Erythroblast (primary cell): Measurements from ENCODE around the gene TTC13.

ENCODE experiments used
- DNase-seq, 2 experiments: peaks; one replicate each; lab custom pipeline; 2025; lab: John Stamatoyannopoulos, UW
- GATA1 ChIP-seq: IDR thresholded peaks from 2 replicates; pipeline ENCODE4 v1.6.1; 2011; ENCODE audit warnings: low read depth, mild to moderate bottlenecking, control low read depth, low read length, moderate library complexity
- POLR2A ChIP-seq: IDR thresholded peaks from 2 replicates; pipeline ENCODE4 v1.6.1; 2011; ENCODE audit warnings: mild to moderate bottlenecking, low read length

TTC13 gene

GRCh38 chr1:230898748-230899147, 79.9 kb downstream of the TTC13 start:
- no peak for TF ChIP-seq GATA1
- TF ChIP-seq POLR2A: no peak
- no peak for DNase-seq

DNA sequence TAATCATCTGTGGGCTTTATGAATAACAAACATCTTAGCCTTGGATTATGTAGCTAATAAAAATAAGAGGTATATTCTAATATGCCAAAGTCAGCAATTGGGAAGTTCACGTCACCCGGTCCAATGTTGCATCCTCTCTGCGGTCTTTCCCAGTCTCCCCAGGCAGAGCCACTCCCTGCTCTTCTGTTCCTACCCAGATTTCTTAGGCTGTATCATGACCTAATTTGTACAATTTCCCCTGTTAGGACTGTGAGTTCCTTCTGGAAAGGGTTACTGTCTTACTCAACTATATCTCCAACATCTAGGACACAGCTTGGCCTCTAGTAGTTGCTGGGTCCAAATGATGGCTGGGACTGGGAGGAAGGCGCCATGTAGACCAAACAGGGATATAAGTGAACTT, 80.5 kb downstream of the TTC13 start:
- DNase-seq: no peak
- TF ChIP-seq POLR2A: no peak
- TF ChIP-seq GATA1: no peak

DNA sequence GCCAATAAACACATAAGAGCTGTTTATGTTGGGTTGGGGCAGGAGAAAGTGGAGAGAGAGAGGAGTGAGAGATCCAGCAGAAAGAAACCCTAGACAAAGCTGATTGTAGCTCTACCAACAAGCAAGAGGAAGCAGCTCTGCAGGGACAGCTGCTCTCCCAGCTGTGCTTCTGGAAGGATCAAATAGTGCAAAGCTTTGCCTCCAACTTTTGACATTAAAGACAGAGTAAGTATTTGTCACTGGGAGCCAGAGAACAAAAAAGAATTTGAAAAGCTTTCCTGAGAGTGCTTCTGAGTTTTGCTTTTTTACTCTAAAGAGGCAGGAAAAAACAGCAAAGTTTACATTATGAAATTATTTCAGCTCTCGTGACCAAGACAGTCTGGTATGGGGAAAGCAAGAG, 81.9 kb downstream of the TTC13 start:
- DNase-seq: no peak
- TF ChIP-seq POLR2A: no peak
- no peak for TF ChIP-seq GATA1

- no peak for TF ChIP-seq POLR2A
- no peak for TF ChIP-seq GATA1
- no peak for DNase-seq
Observed at GRCh38 chr1:230895452-230895851, 83.2 kb downstream of the TTC13 start.

DNA sequence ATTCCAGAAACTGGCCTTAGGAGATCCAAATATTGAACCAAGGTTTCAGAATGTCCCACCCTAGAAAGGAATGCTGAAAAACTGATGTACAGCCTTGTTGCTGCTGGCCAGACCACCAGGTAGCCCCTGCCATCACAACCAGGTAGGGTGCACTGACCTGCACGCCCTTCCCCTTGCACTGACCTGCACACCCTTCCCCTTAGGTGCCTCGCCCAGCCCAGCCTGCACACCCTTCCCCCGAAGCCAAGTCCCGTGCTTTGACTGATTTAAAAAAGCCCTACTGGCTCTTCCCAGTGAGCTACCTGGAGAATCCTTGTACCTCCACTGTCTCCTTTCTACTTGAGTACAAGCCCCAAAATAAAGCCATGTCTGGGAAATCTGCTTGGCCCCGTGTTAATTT, 84.0 kb downstream of the TTC13 start:
- DNase-seq: no peak
- no peak for TF ChIP-seq POLR2A
- no peak for TF ChIP-seq GATA1

DNA sequence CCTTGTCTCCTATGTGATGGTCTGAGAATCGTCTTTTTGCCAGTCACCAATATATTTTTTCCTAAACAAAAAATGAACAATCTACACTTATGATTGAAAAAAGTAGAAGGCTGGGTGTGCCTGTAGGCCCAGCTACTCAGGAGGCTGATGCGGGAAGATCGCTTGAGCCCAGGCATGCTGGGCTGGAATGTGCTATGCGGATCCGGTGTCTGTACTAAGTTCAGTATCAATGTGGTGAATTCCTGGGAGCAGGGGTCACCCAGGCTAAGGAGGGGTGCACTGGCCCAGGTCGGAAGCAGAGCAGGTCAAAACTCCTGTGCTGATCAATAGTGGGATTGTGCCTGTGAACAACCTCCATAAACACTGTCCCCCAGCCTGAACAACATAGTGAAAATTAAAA, 84.6 kb downstream of the TTC13 start:
- TF ChIP-seq GATA1 (no peak), POLR2A (no peak)
- no peak for DNase-seq

DNA sequence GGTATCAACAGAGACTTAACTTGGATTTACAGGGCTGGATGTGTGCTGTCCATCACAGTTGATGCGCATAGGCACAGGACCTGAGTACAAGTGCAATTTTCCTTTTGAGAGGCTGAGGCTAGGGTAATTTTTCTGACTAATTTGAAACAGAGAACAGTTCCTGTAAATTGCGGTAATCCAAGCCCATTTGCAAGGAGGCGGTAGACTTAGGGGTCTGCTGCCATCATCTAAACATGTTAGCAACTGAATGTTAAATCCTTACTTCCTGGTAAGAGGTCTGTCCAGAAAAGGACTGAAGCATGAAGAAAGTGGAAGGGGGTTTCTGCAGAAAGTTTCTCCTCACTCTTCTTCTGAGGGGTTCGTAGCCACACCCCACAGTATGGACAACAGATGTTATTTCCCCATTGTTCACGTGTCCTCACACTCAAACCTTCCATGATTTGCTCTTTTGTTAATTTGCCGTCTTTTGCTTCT, 86.6 kb downstream of the TTC13 start:
- no peak for DNase-seq
- TF ChIP-seq GATA1: no peak
- TF ChIP-seq POLR2A: no peak

GRCh38 chr1:230891413-230891812, 87.2 kb downstream of the TTC13 start:
- DNase-seq: no peak
- TF ChIP-seq POLR2A (no peak), GATA1 (no peak)

DNA sequence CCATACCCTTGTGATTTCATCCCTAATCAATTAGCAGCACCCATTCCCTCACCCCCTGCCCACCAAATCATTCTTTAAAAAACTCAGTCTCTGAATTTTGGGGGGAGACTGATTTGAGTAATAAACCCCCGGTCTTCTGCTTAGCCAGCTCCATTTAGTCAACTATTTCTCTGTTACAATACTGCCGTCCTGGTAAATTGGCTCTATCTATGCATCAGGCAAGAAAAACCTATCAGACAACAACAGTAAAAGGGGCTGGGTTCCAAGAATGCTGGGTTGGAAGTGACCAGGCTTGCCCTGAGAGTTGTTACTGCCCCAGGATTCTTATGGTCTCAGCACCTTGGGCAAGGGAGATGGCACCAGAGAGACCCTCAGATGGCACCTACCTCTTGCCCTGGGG, 94.0 kb downstream of the TTC13 start:
- DNase-seq: no peak

GRCh38 chr1:230883967-230884366, 94.7 kb downstream of the TTC13 start:
- no peak for TF ChIP-seq POLR2A
- TF ChIP-seq GATA1: no peak
- DNase-seq: no peak

More for the DNA sequence above, 94.0 kb downstream of the TTC13 start:
- no peak for TF ChIP-seq POLR2A
- no peak for TF ChIP-seq GATA1

DNA sequence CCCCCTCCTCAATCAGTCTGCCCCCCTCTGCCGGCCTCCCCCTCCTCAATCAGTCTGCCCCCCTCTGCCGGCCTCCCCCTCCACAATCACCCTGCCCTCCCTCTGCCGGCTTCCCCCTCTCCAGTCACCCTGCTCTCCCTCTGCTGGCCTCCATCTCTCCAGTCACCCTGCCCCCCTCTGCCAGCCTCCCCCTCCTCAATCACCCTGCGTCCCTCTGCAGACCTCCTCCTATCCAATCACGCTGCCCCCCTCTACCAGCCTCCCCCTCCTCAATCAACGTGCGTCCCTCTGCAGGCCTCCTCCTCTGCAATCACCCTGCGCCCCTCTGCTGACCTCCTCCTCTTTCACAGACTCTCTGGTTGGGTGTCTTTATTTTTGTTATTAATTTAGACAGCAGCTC, 98.9 kb downstream of the TTC13 start:
- no peak for DNase-seq
- TF ChIP-seq GATA1 (no peak), POLR2A (no peak)

DNA sequence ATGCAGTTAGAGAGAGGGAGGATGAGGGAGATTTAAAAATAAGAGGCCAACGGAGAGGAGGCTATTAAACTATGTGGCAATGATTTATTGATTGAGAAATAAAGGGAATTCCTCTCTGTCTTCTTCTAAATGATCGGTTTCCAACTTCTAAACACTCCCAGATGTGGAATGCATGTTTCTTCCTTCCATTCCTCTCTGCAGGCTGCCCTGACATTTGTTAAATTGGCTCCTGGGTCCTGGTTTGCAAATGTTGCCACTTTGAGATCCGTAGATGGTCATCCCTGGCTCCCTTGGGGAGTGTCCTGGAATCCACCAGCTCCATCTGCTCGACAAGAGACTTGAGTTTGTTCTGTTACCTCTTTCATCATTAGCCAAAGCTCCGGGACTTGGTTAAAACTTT, 100.1 kb downstream of the TTC13 start:
- TF ChIP-seq GATA1 (no peak), POLR2A (no peak)

GRCh38 chr1:230877924-230878590, 100.6 kb downstream of the TTC13 start:
- TF ChIP-seq GATA1 (no peak), POLR2A (no peak)
- no peak for DNase-seq

More for the DNA sequence above, 100.1 kb downstream of the TTC13 start:
- no peak for DNase-seq

- DNase-seq: no peak
- TF ChIP-seq POLR2A (no peak), GATA1 (no peak)
Observed at GRCh38 chr1:230877146-230877923, 101.3 kb downstream of the TTC13 start.

DNA sequence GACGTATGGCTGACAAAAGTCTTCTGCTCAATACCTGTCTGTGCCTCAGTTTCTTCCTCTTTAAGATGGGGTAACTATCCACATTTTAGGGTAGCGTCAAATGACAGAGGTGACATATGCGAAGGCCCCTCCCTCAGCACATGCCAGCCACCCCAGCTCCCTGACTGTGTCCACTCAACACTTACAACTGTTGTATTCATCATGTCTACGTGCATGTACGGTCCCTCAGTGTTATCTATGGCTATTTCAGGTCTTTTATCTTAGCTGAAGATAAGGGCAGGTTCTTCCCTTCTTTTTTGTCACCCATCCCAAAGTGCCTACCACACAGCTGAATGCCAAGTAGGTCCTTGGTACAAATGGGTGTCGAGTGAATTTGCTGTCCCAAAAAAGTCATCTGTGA, 102.0 kb downstream of the TTC13 start:
- no peak for TF ChIP-seq GATA1
- DNase-seq: no peak
